Heart left ventricle (tissue), 16 donors: Measurements from ENCODE around the gene SPAST. TPM values are rescaled to one million over a fixed set of nuclear protein-coding genes. Genes with fewer than 3 reads are reported as not detected.
A peak's percentile ranks its signal among the peaks of the same experiment; 100 is the strongest.
"Not testable (repeated sequence)": the region's sequence is repeated elsewhere in the genome, so short reads cannot be mapped to it uniquely, and the experiment has no call there.

ENCODE experiments used
- ATAC-seq, 4 donors: fragments of 200-7000 bp; cut with Tn5 transposase; one replicate each; pipeline ENCODE4 v1.9.1; 2020 to 2022; ENCODE audit warnings: moderate library complexity in 4 of 4, mild to moderate bottlenecking in 3 of 4, moderate number of reproducible peaks in 1 of 4
- DNase-seq, 5 donors: peaks; one replicate each; pipeline ENCODE4 v3.0.0-alpha.2; 2020
- H3K27ac ChIP-seq, 12 donors: fragments of 200-600 bp; sonication (generic) in 4 of 12; one replicate each; pipeline versions ENCODE4 v1.5.0 to v1.8.0; 2016 to 2022; ENCODE audit warnings: mild to moderate bottlenecking in 2 of 12
- H3K27me3 ChIP-seq, 9 donors: fragments of 200-600 bp; sonication (generic) in 2 of 9; one replicate each; pipeline versions ENCODE4 v1.5.1 to v1.8.0; 2016 to 2022; ENCODE audit warnings: mild to moderate bottlenecking in 3 of 9
- H3K36me3 ChIP-seq, 9 donors: fragments of 200-600 bp; sonication (generic) in 2 of 9; one replicate each; pipeline versions ENCODE4 v1.5.0 to v1.8.0; 2018 to 2022; ENCODE audit warnings: mild to moderate bottlenecking in 2 of 9
- H3K4me1 ChIP-seq, 12 donors: fragments of 200-600 bp; sonication (generic) in 4 of 12; one replicate each; pipeline versions ENCODE4 v1.5.0 to v1.8.0; 2016 to 2022; ENCODE audit warnings: mild to moderate bottlenecking in 3 of 12
- H3K4me3 ChIP-seq, 12 donors: fragments of 200-600 bp; sonication (generic) in 4 of 12; one replicate each; pipeline versions ENCODE4 v1.5.0 to v1.8.0; 2017 to 2022; ENCODE audit warnings: mild to moderate bottlenecking in 9 of 12, moderate library complexity in 4 of 12
- H3K9me3 ChIP-seq, 12 donors: fragments of 200-600 bp; sonication (generic) in 4 of 12; one replicate each; pipeline versions ENCODE4 v1.5.0 to v1.8.0; 2016 to 2022; ENCODE audit warnings: mild to moderate bottlenecking in 1 of 12
- POLR2A ChIP-seq, 2 donors: fragments of 450-650 bp; IDR thresholded peaks; one replicate each; pipeline ENCODE4 v1.6.1; 2017; ENCODE audit warnings: antibody characterized with exemption in 2 of 2, mild to moderate bottlenecking in 2 of 2, moderate library complexity in 2 of 2
- WGBS, 4 donors: extraction: QIAGEN DNeasy Blood & Tissue Kit in 2 of 4; methylation state at CpG; one replicate each; pipeline versions ENCODE4 v1.1.5 to v1.1.7; 2013 to 2018; 5-methylcytosine and 5-hydroxymethylcytosine counted together
- intact Hi-C, 10 donors: fragments of 100-400 bp; cut with DNase I; formaldehyde crosslinking; loops; one replicate each; pipeline versions ENCODE4 v1.11.1 to v1.14.2; 2022
- long read RNA-seq, 3 donors: library from polyadenylated mRNA; unstranded; transcript quantifications; one replicate each; pipeline ENCODE4 v2.0.0, GENCODE V29; 2020 to 2021
- polyA plus RNA-seq, 2 donors: library from polyadenylated mRNA; stranded (reverse); fragments of 200-250 nt; gene quantifications; one replicate each; pipeline ENCODE4 v1.2.3, GENCODE V29; 2013
- total RNA-seq, 9 donors: library from RNA; depleted of rRNA in 2 of 9; stranded (reverse); fragments of >200 nt in 2 of 9; fragmentation: NEBNext Ultra II Directional in 3 of 9; extraction: Animal tissue kit (Norgen Biotek cat#: 25700) in 3 of 9; gene quantifications; one replicate each; pipeline versions ENCODE4 v1.1.0 to v1.2.4, GENCODE V29; 2016 to 2023
- TF ChIP-seq, protein P1 (sequence below), 12 donors: fragments of 200-600 bp; sonication (generic) in 4 of 12; IDR thresholded peaks; one replicate each; pipeline versions ENCODE4 v1.5.0 to v1.8.0; 2018 to 2022; ENCODE audit warnings: antibody characterized with exemption in 12 of 12, mild to moderate bottlenecking in 5 of 12
- donor health status: ischemic (EF 13 %, LVEDD 7.1; RV severe dilation, severe dysfunction).
- donor health status: healthy with polysubstance abuse.
- donor health status: DM: no; HTN: yes; CAD: no.
- donor health status: DM: no; HTN: no; CAD: no.
- donor health status: ischemic (EF 25% LVEDD 6.9; RV normal size, moderate dysfunction).
- donor health status: ischemic (EF 25% LVEDD 5.7; RV mildly dilated, moderate dysfunction).
- donor health status: healthy.
- donor health status: DM: yes; HTN: yes; CAD: no.
- donor health status: ischemic (EF 35%, LVEDD 5.7; RV mildly dilated, moderate dysfunction).
- donor health status: nonischemic (EF 11% LVEDD 7.7; RV severe dilation, severe dysfunction).
- donor health status: DM: yes; HTN: yes; CAD: no.
- donor health status: PGD.
- donor health status: ischemic (EF 29% LVEDD 5.4; RV normal size, mild dysfunction).
- donor health status: nonischemic (EF 23%, LVEDD 6.1; RV moderate dilation, normal function).

The SPAST gene, protein sequence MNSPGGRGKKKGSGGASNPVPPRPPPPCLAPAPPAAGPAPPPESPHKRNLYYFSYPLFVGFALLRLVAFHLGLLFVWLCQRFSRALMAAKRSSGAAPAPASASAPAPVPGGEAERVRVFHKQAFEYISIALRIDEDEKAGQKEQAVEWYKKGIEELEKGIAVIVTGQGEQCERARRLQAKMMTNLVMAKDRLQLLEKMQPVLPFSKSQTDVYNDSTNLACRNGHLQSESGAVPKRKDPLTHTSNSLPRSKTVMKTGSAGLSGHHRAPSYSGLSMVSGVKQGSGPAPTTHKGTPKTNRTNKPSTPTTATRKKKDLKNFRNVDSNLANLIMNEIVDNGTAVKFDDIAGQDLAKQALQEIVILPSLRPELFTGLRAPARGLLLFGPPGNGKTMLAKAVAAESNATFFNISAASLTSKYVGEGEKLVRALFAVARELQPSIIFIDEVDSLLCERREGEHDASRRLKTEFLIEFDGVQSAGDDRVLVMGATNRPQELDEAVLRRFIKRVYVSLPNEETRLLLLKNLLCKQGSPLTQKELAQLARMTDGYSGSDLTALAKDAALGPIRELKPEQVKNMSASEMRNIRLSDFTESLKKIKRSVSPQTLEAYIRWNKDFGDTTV
- total RNA-seq (10 to 100 TPM in 5 of 9 donors, 1 to 10 TPM in 4; 6.9 to 13.2 (median 10.2) TPM), polyA plus RNA-seq (1 to 10 TPM; 2.6 to 5.7 TPM)
- long read RNA-seq, donor 1, full-length matches to known transcripts = 5 of 6 reads
- long read RNA-seq, donor 1, partial matches to known transcripts = 1 of 6 reads
- long read RNA-seq, donor 1, other reads (novel, unspliced or antisense) = 0 of 6 reads
- long read RNA-seq, donor 2, full-length matches to known transcripts = 2 of 6 reads
- long read RNA-seq, donor 2, partial matches to known transcripts = 4 of 6 reads
- long read RNA-seq, donor 2, other reads (novel, unspliced or antisense) = 0 of 6 reads
- long read RNA-seq, donor 3, full-length matches to known transcripts = 7 of 9 reads
- long read RNA-seq, donor 3, partial matches to known transcripts = 0 of 9 reads
- long read RNA-seq, donor 3, other reads (novel, unspliced or antisense) = 2 of 9 reads

DNA sequence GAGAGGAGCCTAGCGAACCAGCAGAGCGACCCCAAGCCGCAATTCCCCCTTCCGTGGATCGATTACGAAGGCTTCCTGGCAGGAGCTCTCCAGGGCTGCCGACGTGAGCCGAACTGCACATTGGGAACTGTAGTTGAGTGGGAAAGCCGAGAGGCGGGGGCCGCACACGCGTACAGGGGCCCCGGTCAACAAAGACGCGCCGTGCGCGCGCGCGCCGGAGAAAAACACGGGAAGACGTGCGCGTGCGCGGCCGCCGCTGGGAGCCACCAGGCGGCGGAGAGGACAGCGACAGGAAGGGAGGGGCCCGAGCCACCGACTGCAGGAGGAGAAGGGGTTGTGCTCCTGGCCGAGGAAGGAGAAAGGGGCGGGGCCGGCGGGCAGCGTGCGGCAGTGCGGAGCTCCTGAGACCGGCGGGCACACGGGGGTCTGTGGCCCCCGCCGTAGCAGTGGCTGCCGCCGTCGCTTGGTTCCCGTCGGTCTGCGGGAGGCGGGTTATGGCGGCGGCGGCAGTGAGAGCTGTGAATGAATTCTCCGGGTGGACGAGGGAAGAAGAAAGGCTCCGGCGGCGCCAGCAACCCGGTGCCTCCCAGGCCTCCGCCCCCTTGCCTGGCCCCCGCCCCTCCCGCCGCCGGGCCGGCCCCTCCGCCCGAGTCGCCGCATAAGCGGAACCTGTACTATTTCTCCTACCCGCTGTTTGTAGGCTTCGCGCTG, at the start of gene SPAST:
Gene SPAST (plus strand): TSS at position 247 of the 711 bp plus-strand sequence. CDS start 276 bp downstream, at position 523.
- DNase-seq (peak; percentile 97 to 99 (median 99)), ATAC-seq (peak; percentile 97)
- no peaks in the 10 kb centered on the region for H3K27me3 ChIP-seq
- peaks cover 0 to 32% (median 13%) of the 10 kb centered on the region in 12 donors for H3K4me1 ChIP-seq
- peak within 1 kb of the TSS; percentile 62 to 95 (median 90) for H3K27ac ChIP-seq
- TF ChIP-seq, protein P1, sequence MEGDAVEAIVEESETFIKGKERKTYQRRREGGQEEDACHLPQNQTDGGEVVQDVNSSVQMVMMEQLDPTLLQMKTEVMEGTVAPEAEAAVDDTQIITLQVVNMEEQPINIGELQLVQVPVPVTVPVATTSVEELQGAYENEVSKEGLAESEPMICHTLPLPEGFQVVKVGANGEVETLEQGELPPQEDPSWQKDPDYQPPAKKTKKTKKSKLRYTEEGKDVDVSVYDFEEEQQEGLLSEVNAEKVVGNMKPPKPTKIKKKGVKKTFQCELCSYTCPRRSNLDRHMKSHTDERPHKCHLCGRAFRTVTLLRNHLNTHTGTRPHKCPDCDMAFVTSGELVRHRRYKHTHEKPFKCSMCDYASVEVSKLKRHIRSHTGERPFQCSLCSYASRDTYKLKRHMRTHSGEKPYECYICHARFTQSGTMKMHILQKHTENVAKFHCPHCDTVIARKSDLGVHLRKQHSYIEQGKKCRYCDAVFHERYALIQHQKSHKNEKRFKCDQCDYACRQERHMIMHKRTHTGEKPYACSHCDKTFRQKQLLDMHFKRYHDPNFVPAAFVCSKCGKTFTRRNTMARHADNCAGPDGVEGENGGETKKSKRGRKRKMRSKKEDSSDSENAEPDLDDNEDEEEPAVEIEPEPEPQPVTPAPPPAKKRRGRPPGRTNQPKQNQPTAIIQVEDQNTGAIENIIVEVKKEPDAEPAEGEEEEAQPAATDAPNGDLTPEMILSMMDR (IDR thresholded peaks at IDR 0.05) = peak; percentile 37 to 77 (median 56)
- peak in 1 of 2 donors; percentile 69 for TF ChIP-seq POLR2A (IDR thresholded peaks at IDR 0.05)
- peak within 1 kb of the TSS; percentile 65 to 94 (median 90) for H3K4me3 ChIP-seq
- intact Hi-C loops = loop anchor here in 8 of 10 donors (1.0 to 10.0 kb wide), 12 partner anchors 23 to 294 kb away; partner anchors contain the start of genes MEMO1 (in 5 of the 8), DPY30 (in 4 of the 8), SLC30A6 (in 2 of the 8) and BIRC6 (in 1 of the 8)
- 1 to 2% (median 1%) methylated on average over 54 to 79 of the region's 79 CpGs for WGBS, 4 donors
- H3K9me3 ChIP-seq = no peaks in the 10 kb centered on the region
- peaks cover 0 to 12% (median 0%) of the 10 kb centered on the region in 9 donors for H3K36me3 ChIP-seq

DNA sequence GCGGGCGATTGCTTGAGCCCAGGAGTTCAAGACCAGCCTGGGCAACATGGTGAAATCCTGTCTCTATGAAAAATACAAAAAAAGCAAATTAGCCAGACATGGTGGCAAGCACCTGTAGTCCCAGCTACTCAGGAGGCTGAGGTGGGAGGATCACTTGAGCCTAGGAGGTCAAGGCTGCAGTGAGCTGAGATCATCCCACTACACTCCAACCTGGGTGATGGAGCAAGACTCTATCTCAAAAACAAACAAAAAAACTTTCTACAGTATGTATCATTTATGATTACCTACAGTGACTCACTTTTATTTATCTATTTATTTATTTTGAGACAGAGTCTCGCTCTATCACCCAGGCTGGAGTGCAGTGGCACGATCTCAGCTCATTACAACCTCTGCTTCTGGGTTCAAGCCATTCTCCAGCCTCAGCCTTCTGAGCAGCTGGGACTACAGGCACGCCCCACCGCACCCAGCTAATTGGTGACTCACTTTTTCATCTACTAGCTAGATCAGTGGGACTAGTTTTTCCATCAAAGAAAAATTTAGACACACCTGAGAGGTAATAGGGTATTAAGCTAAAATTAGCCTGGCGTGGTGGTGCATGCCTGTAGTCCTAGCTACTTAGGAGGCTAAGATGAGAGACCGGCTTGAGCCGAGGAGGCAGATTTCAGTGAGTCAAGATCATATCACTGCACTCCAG, 44.4 kb upstream of the SPAST start:
- H3K4me3 ChIP-seq, H3K27me3 ChIP-seq, H3K27ac ChIP-seq, H3K9me3 ChIP-seq, H3K4me1 ChIP-seq, ATAC-seq, DNase-seq: not testable (repeated sequence)
- peaks cover 0 to 91% (median 56%) of the 10 kb centered on the region in 9 donors for H3K36me3 ChIP-seq
- 95 to 99% (median 98%) methylated on average over 9 of the region's 9 CpGs for WGBS, 4 donors
- intact Hi-C loops = loop anchor here in 3 of 10 donors (10.0 kb wide), 3 partner anchors 46 to 146 kb away; partner anchors contain the start of genes SLC30A6 (in 1 of the 3) and SPAST (in 1 of the 3)

DNA sequence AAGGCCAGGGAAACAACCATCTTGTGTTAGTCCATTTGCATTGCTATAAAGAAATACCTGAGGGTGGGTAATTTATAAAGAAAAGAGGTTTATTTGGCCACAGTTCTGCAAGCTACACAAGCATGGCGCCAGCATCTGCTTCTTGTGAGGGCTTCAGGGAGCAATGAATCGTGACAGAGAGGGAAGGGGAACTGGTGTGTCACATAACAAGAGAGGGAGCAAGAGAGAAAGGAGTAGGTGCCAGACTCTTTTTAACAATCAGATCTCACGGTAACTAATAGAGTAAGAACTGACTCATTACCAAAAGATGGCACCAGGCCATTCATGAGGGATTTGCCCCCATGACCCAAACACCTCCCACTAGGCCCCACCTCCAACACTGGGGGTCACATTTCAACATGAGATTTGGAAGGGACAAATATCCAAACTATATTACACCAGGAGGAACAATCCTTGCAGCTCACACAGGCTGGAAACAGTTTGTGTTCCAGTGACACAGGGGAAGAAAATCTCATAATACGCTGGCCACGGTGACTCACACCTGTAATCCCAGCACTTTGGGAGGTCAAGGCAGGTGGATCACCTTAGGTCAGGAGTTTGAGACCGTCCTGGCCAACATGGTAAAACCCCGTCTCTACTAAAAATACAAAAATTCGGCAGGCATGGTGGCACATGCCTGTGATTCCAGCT, 29.0 kb upstream of the SPAST start:
- WGBS, 4 donors = 86 to 91% (median 88%) methylated on average over 8 of the region's 8 CpGs
- Histone ChIP-seq H3K36me3 (peaks cover 0 to 53% (median 32%) of the 10 kb centered on the region in 9 donors), H3K4me1 (peaks cover 0 to 11% (median 8%) of the 10 kb centered on the region in 12 donors)
- H3K27ac ChIP-seq, DNase-seq, ATAC-seq, H3K4me3 ChIP-seq, H3K27me3 ChIP-seq, H3K9me3 ChIP-seq: not testable (repeated sequence)
- intact Hi-C loops = loop anchor here in 1 of 10 donors (10.0 kb wide), 1 partner anchor 130 kb away; the partner anchor contains the start of gene SLC30A6
